ENCODE data around the gene CHRD.
A peak's percentile ranks its signal among the peaks of the same experiment; 100 is the strongest.
"Not testable (repeated sequence)": the region's sequence is repeated elsewhere in the genome, so short reads cannot be mapped to it uniquely, and the experiment has no call there.

CHRD gene

GRCh38 chr3:184379358-184380184 is at the start of gene CHRD:
Gene CHRD (plus strand): TSS chr3:184380054. CDS start chr3:184380319, 265 bp downstream.
- no peak for DNase-seq (ENCODE audit: low read depth, low spot score)
- H3K27ac ChIP-seq: no peak within 1 kb of the TSS

GRCh38 chr3:184332370-184333090 is 47.3 kb upstream of the CHRD start:
- peak; percentile 80 for DNase-seq (ENCODE audit: low read depth, low spot score)
- H3K27ac ChIP-seq: peak overlapping the region; percentile 97

DNA sequence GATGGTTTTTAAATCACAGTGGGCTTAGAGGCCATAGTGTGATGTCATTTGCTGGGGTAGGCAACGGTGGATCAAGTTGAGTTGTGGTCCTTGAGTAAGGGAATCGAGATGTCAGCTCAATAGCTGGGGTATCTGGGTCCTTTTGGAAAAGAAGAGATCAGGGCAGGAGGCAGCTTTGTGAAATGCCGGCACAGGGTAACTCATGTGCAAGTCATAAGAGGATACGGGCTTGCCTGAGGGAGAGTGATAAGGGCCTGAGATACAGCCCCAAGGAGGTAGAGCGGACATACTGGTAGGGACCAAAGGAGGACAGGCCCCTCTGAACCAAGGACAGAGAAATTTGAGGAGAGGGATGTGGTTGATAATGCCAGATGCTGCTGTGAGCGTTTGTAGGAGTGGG is 46.7 kb upstream of the CHRD start:
- H3K27ac ChIP-seq: peak overlapping the region; percentile 97
- DNase-seq (ENCODE audit: low read depth, low spot score): no peak

- no peak for DNase-seq (ENCODE audit: low read depth, low spot score)
- H3K27ac ChIP-seq: peak overlapping the region; percentile 97
These were observed 46.2 kb upstream of the CHRD start for GRCh38 chr3:184333700-184334099.

- H3K27ac ChIP-seq: peak overlapping the region; percentile 97
- peak; percentile 72 for DNase-seq (ENCODE audit: low read depth, low spot score)
These were observed 45.2 kb upstream of the CHRD start for GRCh38 chr3:184334470-184335158.

DNA sequence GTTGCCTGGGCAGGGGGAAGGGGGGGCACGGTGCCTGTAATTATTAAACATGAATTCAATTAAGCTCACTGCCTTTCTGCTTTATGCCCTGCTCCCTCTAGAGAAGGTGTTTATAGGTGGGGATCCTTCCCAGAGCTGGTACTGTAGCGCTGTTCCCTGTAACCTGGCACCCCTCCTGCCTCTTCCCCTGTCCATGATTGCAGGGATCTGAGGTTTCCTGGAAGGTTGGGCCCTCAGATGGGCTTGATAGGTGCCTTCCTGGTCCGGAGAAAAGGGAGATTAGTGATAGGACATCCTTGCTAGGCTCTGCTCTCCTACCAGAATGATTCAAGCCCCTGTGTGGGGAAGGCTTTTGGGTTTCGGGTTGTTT is 44.6 kb upstream of the CHRD start:
- peak overlapping the region; percentile 97 for H3K27ac ChIP-seq
- DNase-seq (ENCODE audit: low read depth, low spot score): no peak

DNA sequence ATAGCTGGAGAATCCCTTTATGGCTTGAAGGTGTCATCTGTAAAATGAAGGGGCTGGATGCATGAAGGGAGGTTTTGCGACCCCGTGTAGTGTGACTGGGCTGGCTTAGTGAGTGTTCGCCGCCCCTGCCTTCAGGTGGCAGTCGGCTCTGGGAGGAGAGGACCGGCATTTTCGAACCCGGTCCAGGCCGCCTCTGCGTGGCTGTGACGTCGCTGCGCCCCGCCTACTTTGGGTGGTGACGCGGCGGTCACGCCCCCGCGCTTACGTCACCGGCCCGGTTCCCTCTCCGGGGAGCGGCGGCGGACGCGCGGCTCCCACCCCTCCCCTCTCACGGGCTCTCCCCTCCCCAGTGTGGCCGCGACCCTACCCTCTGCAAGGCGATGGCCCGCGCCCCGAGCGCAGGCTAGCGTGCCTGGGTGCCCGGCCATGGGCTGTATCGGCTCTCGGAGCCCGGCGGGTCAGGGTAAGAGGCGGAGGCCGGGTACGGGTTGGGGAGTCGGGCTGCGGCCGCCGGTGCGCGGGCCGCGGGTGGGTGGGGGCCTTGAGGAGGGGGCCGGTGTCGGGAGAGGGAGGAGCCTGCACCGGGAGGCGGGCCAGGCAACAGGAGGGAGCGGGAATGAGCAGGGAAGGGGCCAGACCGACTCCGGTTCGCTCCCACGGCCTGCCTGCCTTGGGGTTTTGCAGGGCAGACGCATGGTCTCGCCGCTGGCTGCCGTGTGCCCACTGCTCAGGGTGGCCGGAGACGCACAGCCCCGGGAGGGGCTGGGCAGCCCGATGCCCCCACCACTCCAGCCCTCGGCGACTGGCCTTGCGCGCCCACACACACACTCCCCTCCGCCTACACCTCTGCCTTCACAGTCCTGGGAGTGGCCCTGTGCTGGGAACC is 44.0 kb upstream of the CHRD start:
- no peak for DNase-seq (ENCODE audit: low read depth, low spot score)
- peak overlapping the region; percentile 97 for H3K27ac ChIP-seq

GRCh38 chr3:184336547-184337398 is 43.1 kb upstream of the CHRD start:
- no peak for DNase-seq (ENCODE audit: low read depth, low spot score)
- H3K27ac ChIP-seq: peak overlapping the region; percentile 97

DNA sequence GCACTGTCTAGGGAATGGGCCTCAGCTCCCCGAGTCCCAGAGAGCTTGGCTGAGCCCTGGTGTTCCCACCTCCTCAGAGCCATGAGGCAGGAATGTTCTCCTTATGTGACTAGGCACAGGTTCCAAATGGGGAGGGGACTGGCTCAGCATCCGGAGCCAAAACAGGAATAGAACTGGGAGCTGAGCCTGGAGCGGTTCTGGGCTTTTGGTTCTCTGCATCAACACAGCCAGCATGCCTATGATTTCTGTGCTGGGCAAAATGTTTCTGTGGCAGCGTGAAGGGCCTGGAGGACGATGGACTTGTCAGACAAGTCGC is 42.5 kb upstream of the CHRD start, which contains the start of gene FAM131A:
FAM131A (plus strand) TSS at position 202 of the 316 bp plus-strand sequence; CDS start at position 233, 31 bp downstream.
- DNase-seq (ENCODE audit: low read depth, low spot score): no peak
- H3K27ac ChIP-seq: peak within 1 kb of the TSS; percentile 97

- no peak for DNase-seq (ENCODE audit: low read depth, low spot score)
- no peak overlapping the region for H3K27ac ChIP-seq
These were observed 41.9 kb upstream of the CHRD start for GRCh38 chr3:184337981-184338380.

- peak overlapping the region; percentile 29 for H3K27ac ChIP-seq
- DNase-seq (ENCODE audit: low read depth, low spot score): no peak
These were observed 41.3 kb upstream of the CHRD start for GRCh38 chr3:184338511-184338945.

- no peak for DNase-seq (ENCODE audit: low read depth, low spot score)
These were observed 40.9 kb upstream of the CHRD start for GRCh38 chr3:184339001-184339400.

GRCh38 chr3:184339451-184340135 is 40.3 kb upstream of the CHRD start:
- DNase-seq (ENCODE audit: low read depth, low spot score): not testable (repeated sequence)
- H3K27ac ChIP-seq: peak overlapping the region; percentile 29

More at GRCh38 chr3:184339001-184339400, 40.9 kb upstream of the CHRD start:
- H3K27ac ChIP-seq: peak overlapping the region; percentile 29

GRCh38 chr3:184341925-184342324 is 37.9 kb upstream of the CHRD start:
- no peak for DNase-seq (ENCODE audit: low read depth, low spot score)
- H3K27ac ChIP-seq: no peak overlapping the region

GRCh38 chr3:184343200-184343876 is 36.5 kb upstream of the CHRD start:
- no peak for DNase-seq (ENCODE audit: low read depth, low spot score)

DNA sequence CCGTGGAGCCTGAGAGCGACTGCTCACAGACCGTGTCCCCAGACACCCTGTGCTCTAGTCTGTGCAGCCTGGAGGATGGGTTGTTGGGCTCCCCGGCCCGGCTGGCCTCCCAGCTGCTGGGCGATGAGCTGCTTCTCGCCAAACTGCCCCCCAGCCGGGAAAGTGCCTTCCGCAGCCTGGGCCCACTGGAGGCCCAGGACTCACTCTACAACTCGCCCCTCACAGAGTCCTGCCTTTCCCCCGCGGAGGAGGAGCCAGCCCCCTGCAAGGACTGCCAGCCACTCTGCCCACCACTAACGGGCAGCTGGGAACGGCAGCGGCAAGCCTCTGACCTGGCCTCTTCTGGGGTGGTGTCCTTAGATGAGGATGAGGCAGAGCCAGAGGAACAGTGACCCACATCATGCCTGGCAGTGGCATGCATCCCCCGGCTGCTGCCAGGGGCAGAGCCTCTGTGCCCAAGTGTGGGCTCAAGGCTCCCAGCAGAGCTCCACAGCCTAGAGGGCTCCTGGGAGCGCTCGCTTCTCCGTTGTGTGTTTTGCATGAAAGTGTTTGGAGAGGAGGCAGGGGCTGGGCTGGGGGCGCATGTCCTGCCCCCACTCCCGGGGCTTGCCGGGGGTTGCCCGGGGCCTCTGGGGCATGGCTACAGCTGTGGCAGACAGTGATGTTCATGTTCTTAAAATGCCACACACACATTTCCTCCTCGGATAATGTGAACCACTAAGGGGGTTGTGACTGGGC is 35.1 kb upstream of the CHRD start:
- H3K27ac ChIP-seq: no peak overlapping the region
- no peak for DNase-seq (ENCODE audit: low read depth, low spot score)

More at GRCh38 chr3:184343200-184343876, 36.5 kb upstream of the CHRD start:
- H3K27ac ChIP-seq: no peak overlapping the region

All from epithelial cell of prostate (primary cell).